Aorta (tissue), 5 donors: ENCODE results near the gene CPA3. TPM values are rescaled to one million over a fixed set of nuclear protein-coding genes. Genes with fewer than 3 reads are reported as not detected.

Source experiments
- ATAC-seq: fragments of 200-7000 bp; cut with Tn5 transposase; one replicate; pipeline ENCODE4 v1.9.1; 2022; ENCODE audit warnings: moderate library complexity; ENCODE audit not compliant: low FRiP score
- DNase-seq, 2 donors: peaks; one replicate each; pipeline ENCODE4 v3.0.0-alpha.2; 2020
- H3K27ac ChIP-seq, 2 donors: one replicate each; pipeline ENCODE4 v1.5.1; 2013; ENCODE audit warnings: low read length in 2 of 2, mild to moderate bottlenecking in 2 of 2, moderate library complexity in 2 of 2, control low read depth in 1 of 2, inconsistent platforms in 1 of 2, low read depth in 1 of 2
- H3K27me3 ChIP-seq, 2 donors: one replicate each; pipeline ENCODE4 v1.6.1; 2013; ENCODE audit warnings: control low read depth in 1 of 2, low read length in 1 of 2, mild to moderate bottlenecking in 1 of 2, moderate library complexity in 1 of 2; ENCODE audit not compliant: insufficient read depth in 2 of 2, control insufficient read depth in 1 of 2
- H3K36me3 ChIP-seq, 2 donors: one replicate each; pipeline ENCODE4 v1.6.1; 2013; ENCODE audit warnings: control low read depth in 1 of 2, low read length in 1 of 2, mild to moderate bottlenecking in 1 of 2; ENCODE audit not compliant: insufficient read depth in 2 of 2, control insufficient read depth in 1 of 2
- H3K4me1 ChIP-seq, 2 donors: one replicate each; pipeline ENCODE4 v1.6.1; 2013; ENCODE audit warnings: low read length in 2 of 2, control low read depth in 1 of 2, mild to moderate bottlenecking in 1 of 2, moderate library complexity in 1 of 2; ENCODE audit not compliant: insufficient read depth in 2 of 2, control insufficient read depth in 1 of 2
- H3K4me3 ChIP-seq, 2 donors: one replicate each; pipeline ENCODE4 v1.5.1; 2013; ENCODE audit warnings: low read length in 2 of 2, control low read depth in 1 of 2, mild to moderate bottlenecking in 1 of 2
- H3K9me3 ChIP-seq: one replicate; pipeline ENCODE4 v1.6.1; 2013; ENCODE audit warnings: mild to moderate bottlenecking, low read length; ENCODE audit not compliant: control insufficient read depth
- WGBS, 2 donors: extraction: QIAGEN DNeasy Blood & Tissue Kit; methylation state at CpG; one replicate each; pipeline ENCODE4 v1.1.7; 2013; 5-methylcytosine and 5-hydroxymethylcytosine counted together
- intact Hi-C, 2 donors: fragments of 100-400 bp; cut with DNase I; formaldehyde crosslinking; loops; one replicate each; pipeline versions ENCODE4 v1.14.2 to v1.15.0; 2022
- polyA plus RNA-seq, 2 donors: library from polyadenylated mRNA; stranded (reverse); fragments of 200-250 nt; gene quantifications; one replicate each; pipeline ENCODE4 v1.2.3, GENCODE V29; 2013
- total RNA-seq, 2 donors: library from RNA; stranded (reverse); fragmentation: NEBNext Ultra II Directional; extraction: Animal tissue kit (Norgen Biotek cat#: 25700); gene quantifications; one replicate each; pipeline ENCODE4 v1.2.1, GENCODE V29; 2021
- donor health status: healthy with polysubstance abuse.
- donor health status: Bipolar disorder and iron deficiency.
- donor health status: DM: no; HTN: no; CAD: no.
- donor health status: DM: no; HTN: no; CAD: no.
- donor health status: DM: yes; HTN: yes; CAD: no.

Gene CPA3
- total and polyA plus RNA-seq, 4 donors, result 0.69 to 20.5 (median 4.3) TPM

- Histone ChIP-seq H3K9me3 (no peaks in the 10 kb centered on the region), H3K27me3 (no peaks in the 10 kb centered on the region), H3K27ac (no peak overlapping the region), H3K36me3 (no peaks in the 10 kb centered on the region), H3K4me3 (no peak overlapping the region), H3K4me1 (no peaks in the 10 kb centered on the region)
- DNase-seq (no peak), ATAC-seq (no peak)
- 15 to 36% methylated on average over 1 of the region's 1 CpG for whole genome bisulfite sequencing, 2 donors
- intact Hi-C loops, result no loop called here
Observed at GRCh38 chr3:148873977-148874376, 8.9 kb downstream of the CPA3 start.

- Histone ChIP-seq H3K4me3 (no peak overlapping the region), H3K9me3 (no peaks in the 10 kb centered on the region), H3K36me3 (no peaks in the 10 kb centered on the region), H3K27ac (no peak overlapping the region), H3K27me3 (no peaks in the 10 kb centered on the region), H3K4me1 (no peaks in the 10 kb centered on the region)
- no peak for DNase-seq
- no peak for ATAC-seq
- intact Hi-C loops, result no loop called here
Observed at GRCh38 chr3:148878095-148878494, 13.0 kb downstream of the CPA3 start.

- no peaks in the 10 kb centered on the region for H3K27me3 ChIP-seq
- no peak overlapping the region for H3K4me3 ChIP-seq
- intact Hi-C loops, result no loop called here
- H3K9me3 ChIP-seq, result no peaks in the 10 kb centered on the region
- ATAC-seq (no peak), DNase-seq (no peak)
- H3K36me3 ChIP-seq, result no peaks in the 10 kb centered on the region
- no peak overlapping the region for H3K27ac ChIP-seq
- no peaks in the 10 kb centered on the region for H3K4me1 ChIP-seq
Observed at GRCh38 chr3:148879256-148879655, 14.2 kb downstream of the CPA3 start.

GRCh38 chr3:148880681-148881080 is 15.6 kb downstream of the CPA3 start:
- DNase-seq, result no peak
- Histone ChIP-seq H3K4me3 (no peak overlapping the region), H3K27me3 (no peaks in the 10 kb centered on the region), H3K9me3 (no peaks in the 10 kb centered on the region), H3K4me1 (no peaks in the 10 kb centered on the region), H3K36me3 (no peaks in the 10 kb centered on the region), H3K27ac (no peak overlapping the region)
- intact Hi-C loops, result no loop called here
- no peak for ATAC-seq

- H3K27ac ChIP-seq, result no peak overlapping the region
- no peaks in the 10 kb centered on the region for H3K4me1 ChIP-seq
- no peak for DNase-seq
- H3K27me3 ChIP-seq, result no peaks in the 10 kb centered on the region
- no peak for ATAC-seq
- H3K4me3 ChIP-seq, result no peak overlapping the region
- intact Hi-C loops, result no loop called here
- no peaks in the 10 kb centered on the region for H3K36me3 ChIP-seq
- H3K9me3 ChIP-seq, result no peaks in the 10 kb centered on the region
- WGBS, 2 donors, result 75 to 78% methylated on average over 2 of the region's 2 CpGs
Observed at GRCh38 chr3:148881286-148881685, 16.2 kb downstream of the CPA3 start.

GRCh38 chr3:148882288-148882687 is 17.2 kb downstream of the CPA3 start:
- Histone ChIP-seq H3K4me3 (no peak overlapping the region), H3K36me3 (no peaks in the 10 kb centered on the region), H3K9me3 (no peaks in the 10 kb centered on the region), H3K27me3 (no peaks in the 10 kb centered on the region), H3K27ac (no peak overlapping the region), H3K4me1 (no peaks in the 10 kb centered on the region)
- 7 to 13% methylated on average over 4 of the region's 4 CpGs for WGBS, 2 donors
- no peak for DNase-seq
- no peak for ATAC-seq
- intact Hi-C loops, result no loop called here

- Histone ChIP-seq H3K36me3 (no peaks in the 10 kb centered on the region), H3K4me1 (no peaks in the 10 kb centered on the region), H3K4me3 (no peak overlapping the region), H3K27me3 (no peaks in the 10 kb centered on the region), H3K27ac (no peak overlapping the region), H3K9me3 (no peaks in the 10 kb centered on the region)
- intact Hi-C loops, result no loop called here
- WGBS, 2 donors, result 71 to 81% methylated on average over 1 of the region's 1 CpG
- ATAC-seq (no peak), DNase-seq (no peak)
Observed at GRCh38 chr3:148883163-148883562, 18.1 kb downstream of the CPA3 start.

GRCh38 chr3:148884261-148884660 is 19.2 kb downstream of the CPA3 start:
- intact Hi-C loops, result no loop called here
- no peak for ATAC-seq

GRCh38 chr3:148889828-148890227 is 24.7 kb downstream of the CPA3 start:
- no peak for DNase-seq
- no peaks in the 10 kb centered on the region for H3K36me3 ChIP-seq
- ATAC-seq, result no peak
- H3K4me3 ChIP-seq, result no peak overlapping the region
- no peak overlapping the region for H3K27ac ChIP-seq
- intact Hi-C loops, result no loop called here
- no peaks in the 10 kb centered on the region for H3K9me3 ChIP-seq
- no peaks in the 10 kb centered on the region for H3K4me1 ChIP-seq
- H3K27me3 ChIP-seq, result no peaks in the 10 kb centered on the region
- 70 to 82% methylated on average over 2 of the region's 2 CpGs for WGBS, 2 donors

More at GRCh38 chr3:148884261-148884660, 19.2 kb downstream of the CPA3 start:
- H3K4me3 ChIP-seq, result no peak overlapping the region
- no peak overlapping the region for H3K27ac ChIP-seq
- H3K27me3 ChIP-seq, result no peaks in the 10 kb centered on the region
- no peaks in the 10 kb centered on the region for H3K4me1 ChIP-seq
- no peaks in the 10 kb centered on the region for H3K9me3 ChIP-seq
- H3K36me3 ChIP-seq, result no peaks in the 10 kb centered on the region
- DNase-seq, result no peak
